BJ (cell line): Measurements from ENCODE around the gene ALG12. TPM values are rescaled to one million over a fixed set of nuclear protein-coding genes. Genes with fewer than 3 reads are reported as not detected.

Experiments used
- CTCF ChIA-PET: fragments of 350-600 bp; formaldehyde crosslinking; extraction: SDS; loops from one replicate; lab custom pipeline; 2021; ENCODE audit warnings: antibody characterized with exemption, inconsistent platforms; lab: Yijun Ruan, JAX
- POLR2A ChIA-PET: fragments of 300-600 bp; sonication (Branson Sonifier 250); formaldehyde crosslinking; extraction: SDS; loops from one replicate; lab custom pipeline; 2021; ENCODE audit warnings: antibody characterized with exemption; lab: Charles Lee
- DNase-seq: peaks from one replicate; pipeline ENCODE4 v3.0.0-alpha.2; 2011; ENCODE audit warnings: low read depth
- H3K27me3 ChIP-seq: 2 replicates; pipeline ENCODE4 v1.6.0; 2011; ENCODE audit warnings: low read length; ENCODE audit not compliant: control insufficient read depth, insufficient read depth
- H3K36me3 ChIP-seq: 2 replicates; pipeline ENCODE4 v1.5.1; 2011; ENCODE audit warnings: low read length; ENCODE audit not compliant: control insufficient read depth, insufficient read depth
- H3K4me3 ChIP-seq: 2 replicates; pipeline ENCODE4 v1.5.1; 2011; ENCODE audit warnings: low read depth, mild to moderate bottlenecking, control low read depth, low read length
- CTCF ChIP-seq: IDR thresholded peaks from 2 replicates; pipeline ENCODE4 v1.5.1; 2011; ENCODE audit warnings: low read depth, mild to moderate bottlenecking, control low read depth, inconsistent platforms, low read length, moderate library complexity; ENCODE audit not compliant: insufficient read depth
- polyA plus RNA-seq: library from polyadenylated mRNA; depleted of rRNA; stranded (reverse); fragments of >200 nt; gene quantifications from 2 replicates; pipeline ENCODE4 v1.2.3, GENCODE V29; 2011

ALG12 gene
- polyA plus RNA-seq, 1 experiment: 7.9 TPM

DNA sequence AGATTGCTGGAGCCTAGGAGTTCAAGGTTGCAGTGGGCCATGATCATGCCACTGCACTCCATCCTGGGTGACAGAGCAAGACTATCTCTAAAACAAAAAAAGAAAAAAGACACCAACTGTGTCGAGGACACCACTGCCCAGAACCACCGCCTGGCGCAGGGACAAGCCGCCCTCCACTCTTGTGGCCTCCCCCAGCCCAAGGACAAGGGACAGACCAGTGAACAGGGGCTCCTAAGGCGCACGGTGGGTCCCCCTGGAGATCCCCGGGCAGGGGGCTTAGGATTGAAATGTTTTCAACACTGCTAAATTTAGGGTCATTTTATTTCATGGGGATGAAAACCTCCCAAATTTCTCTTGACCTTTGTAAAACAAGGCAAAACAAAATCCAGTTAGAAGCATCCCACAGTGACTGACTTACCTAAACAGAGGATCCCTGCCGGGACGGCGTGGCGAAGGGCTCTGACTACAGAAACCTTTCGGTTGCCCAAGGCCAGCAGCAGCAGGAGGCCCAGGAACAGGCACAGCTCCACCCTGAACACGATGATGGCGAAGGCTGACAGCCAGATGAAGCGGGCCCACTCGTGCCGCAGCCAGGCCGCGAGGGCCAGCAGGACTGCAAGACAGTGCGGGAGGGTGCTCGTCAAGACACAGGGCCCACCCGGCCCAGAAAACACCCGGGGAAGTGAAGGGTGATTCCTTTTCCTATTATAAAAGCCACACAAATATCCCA is 8.6 kb downstream of the ALG12 start:
- no peaks in the 10 kb centered on the region for H3K27me3 ChIP-seq
- CTCF ChIA-PET: no interaction called here
- DNase-seq: no peak
- POLR2A ChIA-PET: no interaction called here
- TF ChIP-seq CTCF: no peak
- H3K36me3 ChIP-seq: peaks cover 15% of the 10 kb centered on the region
- no peak overlapping the region for H3K4me3 ChIP-seq

DNA sequence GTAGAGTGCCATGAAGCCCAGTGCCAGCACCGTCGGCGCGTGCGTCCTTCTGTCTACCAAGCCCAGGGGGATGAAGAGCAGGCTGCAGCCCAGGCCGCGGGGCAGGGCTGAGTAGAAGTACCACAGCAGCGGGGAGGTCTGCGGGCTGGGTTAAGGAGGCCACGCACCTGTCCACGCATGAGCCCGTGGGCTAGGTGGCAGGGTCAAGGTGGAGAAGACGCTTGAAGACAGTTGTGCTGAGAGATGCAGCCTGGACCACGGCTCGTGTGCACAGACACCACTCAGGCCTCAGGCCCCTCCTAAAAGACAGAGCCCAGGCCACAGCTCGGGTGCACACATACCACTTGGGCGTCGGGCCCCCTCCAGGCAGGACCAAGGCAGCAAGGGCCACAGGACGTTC is 10.4 kb downstream of the ALG12 start:
- Histone ChIP-seq H3K4me3 (no peak overlapping the region), H3K36me3 (peaks cover 14% of the 10 kb centered on the region), H3K27me3 (no peaks in the 10 kb centered on the region)
- no peak for TF ChIP-seq CTCF
- ChIA-PET CTCF (no interaction called here), POLR2A (no interaction called here)
- no peak for DNase-seq

- DNase-seq: no peak
- H3K27me3 ChIP-seq: no peaks in the 10 kb centered on the region
- CTCF ChIA-PET: no interaction called here
- peaks cover 12% of the 10 kb centered on the region for H3K36me3 ChIP-seq
- H3K4me3 ChIP-seq: no peak overlapping the region
- TF ChIP-seq CTCF: no peak
- POLR2A ChIA-PET: no interaction called here
Observed at GRCh38 chr22:49906799-49907290, 11.4 kb downstream of the ALG12 start.

DNA sequence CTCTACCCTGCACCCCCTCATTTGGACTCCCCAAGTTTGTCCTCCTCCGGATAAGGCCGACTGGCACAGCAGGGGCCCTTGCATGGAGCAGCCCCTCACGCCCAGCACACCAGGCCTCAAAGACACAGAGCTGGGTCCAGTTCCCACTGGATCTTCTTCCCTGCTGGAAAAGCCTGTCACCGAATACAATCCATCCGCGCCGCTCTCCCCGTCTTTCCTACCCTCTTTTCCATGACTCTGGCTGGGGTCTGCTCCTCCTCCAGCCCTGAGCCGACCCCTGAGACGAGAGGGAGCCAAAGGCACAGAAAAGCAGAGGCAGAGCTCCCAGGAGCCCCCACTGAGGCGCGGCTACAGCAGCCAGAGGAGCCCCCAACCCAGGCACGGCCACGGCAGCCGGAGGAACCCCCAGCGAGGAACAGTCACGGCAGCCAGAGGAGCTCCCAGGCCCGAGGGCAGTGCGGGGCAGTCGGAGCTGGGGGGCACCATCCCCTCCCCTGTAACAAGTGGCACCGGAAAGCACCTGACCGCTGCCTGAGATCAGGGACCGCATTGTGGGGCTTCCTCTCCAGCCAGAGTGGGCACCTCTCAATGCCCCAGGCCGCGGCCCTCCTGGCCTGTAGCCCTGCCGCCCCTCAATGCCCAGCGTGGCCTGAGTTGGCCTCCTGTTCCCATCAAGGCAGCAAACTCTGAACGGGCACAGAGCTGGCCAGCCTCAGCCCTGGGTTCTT is 12.0 kb downstream of the ALG12 start:
- DNase-seq: no peak

More for the DNA sequence above, 12.0 kb downstream of the ALG12 start:
- ChIA-PET POLR2A (no interaction called here), CTCF (interaction anchor here (1.3 kb wide), 1 partner anchor 87 kb away, joined by 3 read pairs; no protein-coding TSS in a partner anchor)
- H3K36me3 ChIP-seq: peaks cover 12% of the 10 kb centered on the region
- no peak for TF ChIP-seq CTCF
- no peaks in the 10 kb centered on the region for H3K27me3 ChIP-seq
- H3K4me3 ChIP-seq: no peak overlapping the region
